Esophagus squamous epithelium (tissue), 5 donors: ENCODE results near the gene MN1. TPM values are rescaled to one million over a fixed set of nuclear protein-coding genes. Genes with fewer than 3 reads are reported as not detected.
"Not testable (repeated sequence)": the region's sequence is repeated elsewhere in the genome, so short reads cannot be mapped to it uniquely, and the experiment has no call there.

Experiments
- DNase-seq: peaks from one replicate; lab custom pipeline; 2025; lab: John Stamatoyannopoulos, UW
- H3K27ac ChIP-seq, 4 donors: fragments of 200-600 bp; sonication (generic); one replicate each; pipeline ENCODE4 v1.5.1; 2016 to 2019; ENCODE audit warnings: mild to moderate bottlenecking in 1 of 4
- H3K27me3 ChIP-seq, 4 donors: fragments of 200-600 bp; sonication (generic); 1 replicate in 3 of 4; 2 replicates in 1 of 4; pipeline versions ENCODE4 v1.5.1 to v1.6.0; 2017 to 2021; ENCODE audit warnings: antibody characterized with exemption in 1 of 4
- H3K36me3 ChIP-seq, 3 donors: fragments of 200-600 bp; sonication (generic); one replicate each; pipeline ENCODE4 v1.5.1; 2016 to 2019
- H3K4me1 ChIP-seq, 3 donors: fragments of 200-600 bp; sonication (generic); one replicate each; pipeline ENCODE4 v1.5.1; 2017 to 2019
- H3K4me3 ChIP-seq, 4 donors: fragments of 200-600 bp; sonication (generic); 1 replicate in 3 of 4; 2 replicates in 1 of 4; pipeline ENCODE4 v1.5.1; 2016 to 2019; ENCODE audit warnings: mild to moderate bottlenecking in 2 of 4, moderate library complexity in 1 of 4
- H3K9me3 ChIP-seq, 3 donors: fragments of 200-600 bp; sonication (generic); one replicate each; pipeline ENCODE4 v1.5.1; 2016 to 2019
- POLR2A ChIP-seq, 4 donors: fragments of 450-650 bp; IDR thresholded peaks; one replicate each; pipeline ENCODE4 v1.6.1; 2017; ENCODE audit warnings: antibody characterized with exemption in 4 of 4, mild to moderate bottlenecking in 4 of 4, moderate library complexity in 3 of 4
- WGBS, 2 donors: methylation state at CpG; one replicate each; pipeline ENCODE4 v1.1.5; 2018; 5-methylcytosine and 5-hydroxymethylcytosine counted together
- intact Hi-C: fragments of 100-400 bp; cut with DNase I; formaldehyde crosslinking; loops from one replicate; pipeline ENCODE4 v1.15.0; 2022
- total RNA-seq, 4 donors: library from RNA; depleted of rRNA; stranded (reverse); fragments of >200 nt; gene quantifications; one replicate each; pipeline ENCODE4 v1.1.0, GENCODE V29; 2016
- TF ChIP-seq, protein P1 (sequence below), 6 experiments: fragments of 450-650 bp in 4 of 6; fragments of 200-600 bp in 2 of 6; sonication (generic) in 2 of 6; IDR thresholded peaks; one replicate each; pipeline ENCODE4 v1.5.1; 2016 to 2019; ENCODE audit warnings: antibody characterized with exemption in 6 of 6, mild to moderate bottlenecking in 4 of 6, moderate library complexity in 4 of 6
- donor health status: DM: yes; HTN: yes; CAD: no.

MN1 gene
- total RNA-seq, 4 donors from 2014 or later: 2.0 to 6.9 (median 3.1) TPM

DNA sequence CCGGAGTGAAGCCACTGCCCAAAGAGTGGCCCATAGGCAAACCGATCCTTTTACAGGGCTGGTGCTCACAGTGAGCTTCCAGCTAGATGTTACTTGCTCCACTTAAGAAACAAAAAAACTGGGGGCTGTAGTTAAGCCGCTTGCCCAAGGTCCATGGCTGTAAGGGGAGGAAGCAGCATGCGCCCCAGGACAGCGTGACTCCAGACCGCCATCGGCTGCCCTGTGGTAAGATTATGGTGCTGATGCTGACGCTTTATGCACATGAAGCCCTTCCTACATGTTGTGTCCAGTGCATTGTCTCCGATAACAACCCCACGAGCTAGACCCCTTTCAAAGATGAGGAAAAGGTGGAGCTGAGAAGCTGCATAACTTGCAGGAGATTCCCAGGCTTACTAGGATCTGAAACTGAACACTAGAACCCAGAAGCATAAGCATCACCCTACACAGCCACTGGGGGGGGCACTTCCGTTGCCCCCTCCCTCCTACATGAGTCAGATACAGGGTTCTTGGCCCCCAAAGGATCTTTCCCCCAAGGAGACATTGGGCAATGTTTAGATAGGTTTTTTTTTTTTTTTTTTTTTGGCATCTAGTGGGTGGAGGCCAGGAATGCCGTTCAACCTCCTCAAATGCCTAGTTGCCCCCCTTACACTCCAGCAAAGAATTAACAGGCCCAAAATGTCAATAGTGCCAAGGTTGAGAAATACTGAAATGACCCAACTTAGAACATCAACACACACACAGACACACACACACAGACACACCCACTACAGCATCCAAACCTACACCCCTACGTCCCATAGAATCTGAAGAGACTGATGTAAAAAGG lies 53.9 kb downstream of the MN1 start:
- 60 to 75% methylated on average over 6 to 13 of the region's 13 CpGs for WGBS, 2 donors
- Histone ChIP-seq H3K36me3 (no peaks in the 10 kb centered on the region), H3K9me3 (no peaks in the 10 kb centered on the region), H3K4me3 (no peak overlapping the region), H3K27me3 (no peaks in the 10 kb centered on the region), H3K27ac (peak overlapping the region in 3 of 4 donors; percentile 66 to 88 (median 84)), H3K4me1 (peaks cover 10 to 60% (median 26%) of the 10 kb centered on the region in 3 donors)
- no peak for DNase-seq
- TF ChIP-seq, protein P1, sequence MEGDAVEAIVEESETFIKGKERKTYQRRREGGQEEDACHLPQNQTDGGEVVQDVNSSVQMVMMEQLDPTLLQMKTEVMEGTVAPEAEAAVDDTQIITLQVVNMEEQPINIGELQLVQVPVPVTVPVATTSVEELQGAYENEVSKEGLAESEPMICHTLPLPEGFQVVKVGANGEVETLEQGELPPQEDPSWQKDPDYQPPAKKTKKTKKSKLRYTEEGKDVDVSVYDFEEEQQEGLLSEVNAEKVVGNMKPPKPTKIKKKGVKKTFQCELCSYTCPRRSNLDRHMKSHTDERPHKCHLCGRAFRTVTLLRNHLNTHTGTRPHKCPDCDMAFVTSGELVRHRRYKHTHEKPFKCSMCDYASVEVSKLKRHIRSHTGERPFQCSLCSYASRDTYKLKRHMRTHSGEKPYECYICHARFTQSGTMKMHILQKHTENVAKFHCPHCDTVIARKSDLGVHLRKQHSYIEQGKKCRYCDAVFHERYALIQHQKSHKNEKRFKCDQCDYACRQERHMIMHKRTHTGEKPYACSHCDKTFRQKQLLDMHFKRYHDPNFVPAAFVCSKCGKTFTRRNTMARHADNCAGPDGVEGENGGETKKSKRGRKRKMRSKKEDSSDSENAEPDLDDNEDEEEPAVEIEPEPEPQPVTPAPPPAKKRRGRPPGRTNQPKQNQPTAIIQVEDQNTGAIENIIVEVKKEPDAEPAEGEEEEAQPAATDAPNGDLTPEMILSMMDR (IDR thresholded peaks at IDR 0.05): peak in 2 of 6 experiments; percentile 16 to 24
- no peak for TF ChIP-seq POLR2A (IDR thresholded peaks at IDR 0.05)
- intact Hi-C loops: no loop called here

DNA sequence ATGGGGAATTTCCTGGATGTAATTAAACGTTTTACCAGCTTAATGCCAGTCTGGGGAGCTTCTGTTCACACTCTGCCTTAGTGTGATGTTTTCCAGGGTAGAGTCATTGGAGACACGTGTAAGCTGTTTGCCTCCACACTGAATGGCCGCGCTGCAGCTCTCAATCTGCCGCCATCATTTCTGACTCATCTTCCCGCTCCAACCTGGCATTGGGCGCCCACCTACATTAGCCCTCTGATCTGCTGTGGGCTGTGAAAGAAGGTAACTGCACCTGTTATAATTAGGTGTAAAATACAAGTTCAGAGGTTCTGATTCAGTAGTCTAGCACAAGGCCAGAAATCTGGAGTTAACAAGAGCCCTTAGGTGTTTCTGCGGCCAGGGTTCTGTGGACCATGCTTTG lies 54.6 kb downstream of the MN1 start:
- intact Hi-C loops: no loop called here
- 76 to 81% methylated on average over 6 to 7 of the region's 8 CpGs for WGBS, 2 donors
- Histone ChIP-seq H3K27me3 (no peaks in the 10 kb centered on the region), H3K36me3 (no peaks in the 10 kb centered on the region), H3K4me1 (peaks cover 8 to 53% (median 21%) of the 10 kb centered on the region in 3 donors), H3K4me3 (no peak overlapping the region), H3K27ac (peak overlapping the region in 2 of 4 donors; percentile 84 to 88), H3K9me3 (no peaks in the 10 kb centered on the region)
- TF ChIP-seq, protein P1 (IDR thresholded peaks at IDR 0.05): no peak
- no peak for TF ChIP-seq POLR2A (IDR thresholded peaks at IDR 0.05)
- DNase-seq: no peak

DNA sequence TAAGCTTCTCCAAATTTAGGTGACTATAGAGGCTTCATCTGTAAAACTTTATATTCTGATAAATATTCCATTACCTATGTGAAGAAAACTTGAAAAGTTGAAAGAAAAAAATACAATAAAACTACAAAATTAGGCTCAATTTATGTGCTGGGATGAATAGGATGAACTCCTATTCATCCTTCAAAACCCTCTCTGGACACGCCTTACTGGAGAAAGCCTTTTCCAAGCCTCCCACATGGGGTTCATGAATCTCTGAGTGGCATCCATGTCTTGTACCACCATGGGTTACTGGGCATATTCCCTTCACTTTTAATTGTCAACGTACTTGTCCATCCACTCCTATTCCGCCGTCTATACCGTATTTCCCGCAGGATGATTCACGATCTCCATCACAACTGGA lies 55.7 kb downstream of the MN1 start:
- Histone ChIP-seq H3K27me3 (no peaks in the 10 kb centered on the region), H3K9me3 (peaks cover 0 to under 1% (median 0%) of the 10 kb centered on the region in 3 donors), H3K27ac (no peak overlapping the region), H3K4me1 (peaks cover 8 to 42% (median 21%) of the 10 kb centered on the region in 3 donors), H3K36me3 (no peaks in the 10 kb centered on the region), H3K4me3 (no peak overlapping the region)
- intact Hi-C loops: no loop called here
- TF ChIP-seq, protein P1 (IDR thresholded peaks at IDR 0.05): no peak
- TF ChIP-seq POLR2A (IDR thresholded peaks at IDR 0.05): no peak
- WGBS, 2 donors: 96% methylated on average over 7 of the region's 7 CpGs
- no peak for DNase-seq

DNA sequence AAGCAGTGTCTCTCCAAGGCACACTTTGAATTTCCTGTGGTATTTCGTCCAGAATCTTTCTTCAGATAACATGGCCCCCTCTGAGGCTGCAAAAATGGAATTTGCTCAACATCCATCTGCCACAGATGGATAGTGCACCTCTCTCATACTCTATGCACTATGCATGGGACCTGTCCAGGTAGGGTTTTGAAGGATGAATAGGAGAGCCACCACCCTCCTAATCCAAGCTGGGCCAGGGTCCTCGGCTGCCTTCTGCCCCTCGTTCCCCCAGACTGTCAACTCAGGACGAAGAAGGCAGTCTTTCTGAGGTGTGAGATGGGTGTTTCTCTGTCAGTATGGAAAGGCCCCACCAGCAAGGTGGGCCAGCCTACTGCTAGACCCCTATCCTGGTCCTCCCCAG lies 56.4 kb downstream of the MN1 start:
- intact Hi-C loops: no loop called here
- Histone ChIP-seq H3K4me1 (peaks cover 8 to 35% (median 20%) of the 10 kb centered on the region in 3 donors), H3K27ac (no peak overlapping the region), H3K27me3 (no peaks in the 10 kb centered on the region), H3K36me3 (no peaks in the 10 kb centered on the region), H3K4me3 (no peak overlapping the region), H3K9me3 (peaks cover 0 to 7% (median 0%) of the 10 kb centered on the region in 3 donors)
- no peak for TF ChIP-seq POLR2A (IDR thresholded peaks at IDR 0.05)
- TF ChIP-seq, protein P1 (IDR thresholded peaks at IDR 0.05): no peak
- no peak for DNase-seq
- WGBS, 2 donors: 88 to 89% methylated on average over 2 to 4 of the region's 4 CpGs

DNA sequence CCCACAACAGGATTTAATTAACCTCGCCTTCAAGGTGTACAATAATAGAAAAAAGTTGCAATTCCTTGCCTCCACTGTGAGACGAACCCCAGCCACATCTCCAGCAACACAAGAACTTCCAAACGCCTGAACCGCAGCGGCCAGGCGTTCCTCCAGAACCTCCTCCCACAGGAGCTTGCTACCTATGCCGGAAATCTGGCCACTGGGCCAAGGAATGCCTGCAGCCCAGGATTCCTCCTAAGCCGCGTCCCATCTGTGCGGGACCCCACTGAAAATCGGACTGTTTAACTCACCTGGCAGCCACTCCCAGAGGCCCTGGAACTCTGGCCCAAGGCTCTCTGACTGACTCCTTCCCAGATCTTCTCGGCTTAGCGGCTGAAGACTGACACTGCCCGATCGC lies 57.5 kb downstream of the MN1 start:
- H3K27ac ChIP-seq, DNase-seq, intact Hi-C loops, H3K4me3 ChIP-seq, H3K36me3 ChIP-seq, H3K9me3 ChIP-seq, H3K27me3 ChIP-seq: not testable (repeated sequence)
- WGBS, 2 donors: 85 to 91% methylated on average over 9 to 11 of the region's 15 CpGs
- peaks cover 5 to 24% (median 10%) of the 10 kb centered on the region in 3 donors for H3K4me1 ChIP-seq
